GM12878 (cell line): Measurements from ENCODE around the gene DDX42. TPM values are rescaled to one million over a fixed set of nuclear protein-coding genes. Genes with fewer than 3 reads are reported as not detected.

Experiments used
- ATAC-seq: fragments of 200-7000 bp; cut with Tn5 transposase; 3 replicates; pipeline ENCODE4 v1.9.1; 2020; ENCODE audit warnings: mild to moderate bottlenecking, moderate library complexity
- Bru-seq: library from RNA; stranded (reverse); fragments of 400-500 nt; gene quantifications from one replicate; lab custom pipeline; 2021; lab: Mats Ljungman, UMichigan
- BruChase-seq, 2 experiments: library from RNA; stranded (reverse); fragments of 400-500 nt; gene quantifications; one replicate each; lab custom pipeline; 2021; lab: Mats Ljungman, UMichigan
- BruUV-seq: library from RNA; stranded (reverse); fragments of 400-500 nt; replicated peaks from 2 replicates; lab custom pipeline; 2021; lab: Mats Ljungman, UMichigan
- CTCF ChIA-PET: fragments of 300-600 bp; sonication (Branson Sonifier 250); formaldehyde crosslinking; extraction: SDS; loops from one replicate; lab custom pipeline; 2021; ENCODE audit warnings: inconsistent platforms; lab: Yijun Ruan, JAX
- POLR2A ChIA-PET: fragments of 350-600 bp; formaldehyde crosslinking; extraction: SDS; loops from one replicate; lab custom pipeline; 2021; ENCODE audit warnings: inconsistent platforms; lab: Charles Lee
- RAD21 ChIA-PET: fragments of 300-600 bp; sonication (Branson Sonifier 250); formaldehyde crosslinking; loops from one replicate; lab custom pipeline; 2023; ENCODE audit warnings: antibody characterized with exemption; ENCODE audit not compliant: unreplicated experiment; lab: Charles Lee
- SMC1A ChIA-PET: fragments of 300-600 bp; sonication (Branson Sonifier 250); formaldehyde crosslinking; loops from one replicate; lab custom pipeline; 2023; ENCODE audit not compliant: unreplicated experiment, uncharacterized antibody; lab: Charles Lee
- DNase-seq: peaks from one replicate; pipeline ENCODE4 v3.0.0-alpha.2; 2011; ENCODE audit warnings: low read depth, low spot score
- FAIRE-seq: peaks from 3 replicates; lab custom pipeline; 2011; peaks lifted over from hg19 to GRCh38; lab: Jason Lieb, UNC
- H2AFZ ChIP-seq: 2 replicates; pipeline ENCODE4 v1.6.0; 2011; ENCODE audit warnings: low read depth, low read length, control low read depth; ENCODE audit not compliant: control insufficient read depth
- H3K27ac ChIP-seq: 2 replicates; pipeline ENCODE4 v1.5.1; 2011; ENCODE audit warnings: control low read depth; ENCODE audit not compliant: control insufficient read depth, insufficient read depth
- H3K27me3 ChIP-seq, 2 experiments: replicated peaks in 1 of 2; 2 replicates each; pipeline versions ENCODE4 v1.6.0 to v1.6.1; 2011; ENCODE audit warnings: low read length in 1 of 2; ENCODE audit not compliant: control insufficient read depth in 2 of 2, insufficient read depth in 2 of 2
- H3K36me3 ChIP-seq, 2 experiments: 2 replicates each; pipeline ENCODE4 v1.5.1; 2011; ENCODE audit warnings: low read length in 1 of 2; ENCODE audit not compliant: control insufficient read depth in 2 of 2, insufficient read depth in 2 of 2
- H3K4me1 ChIP-seq: 2 replicates; pipeline ENCODE4 v1.6.1; 2011; ENCODE audit warnings: mild to moderate bottlenecking, low read length, moderate library complexity, mixed read lengths; ENCODE audit not compliant: control insufficient read depth, insufficient read depth
- H3K4me2 ChIP-seq: 2 replicates; pipeline ENCODE4 v1.6.0; 2011; ENCODE audit warnings: control low read depth; ENCODE audit not compliant: control insufficient read depth, insufficient read depth
- H3K4me3 ChIP-seq: fragments of 200-600 bp; sonication (generic); 2 replicates; pipeline ENCODE4 v1.5.1; 2016
- H3K79me2 ChIP-seq: 2 replicates; pipeline ENCODE4 v1.6.0; 2011; ENCODE audit warnings: low read length; ENCODE audit not compliant: control insufficient read depth, insufficient read depth
- H3K9ac ChIP-seq: 2 replicates; pipeline ENCODE4 v1.8.0; 2011; ENCODE audit warnings: low read length, control low read depth, mixed read lengths; ENCODE audit not compliant: control insufficient read depth, insufficient read depth
- H3K9me3 ChIP-seq: replicated peaks from 3 replicates; pipeline ENCODE4 v1.5.1; 2011; ENCODE audit warnings: mild to moderate bottlenecking, low read length; ENCODE audit not compliant: control insufficient read depth, insufficient read depth
- H4K20me1 ChIP-seq: 2 replicates; pipeline ENCODE4 v1.6.0; 2011; ENCODE audit not compliant: control insufficient read depth, insufficient read depth
- RUNX3 ChIP-seq: IDR thresholded peaks from 2 replicates; pipeline ENCODE4 v1.6.1; 2012; ENCODE audit warnings: low read length, inconsistent platforms
- SIX5 ChIP-seq: IDR thresholded peaks from 2 replicates; pipeline ENCODE4 v1.6.1; 2011; ENCODE audit warnings: mild to moderate bottlenecking, low read depth, low read length, moderate library complexity; ENCODE audit not compliant: severe bottlenecking
- WGBS: methylation state at CpG from one replicate; pipeline ENCODE4 v1.1.6; 2016; ENCODE audit warnings: low lambda C conversion rate; ENCODE audit not compliant: insufficient replicate concordance, insufficient coverage; ENCODE audit errors: missing lambda C conversion rate; 5-methylcytosine and 5-hydroxymethylcytosine counted together
- in situ Hi-C: fragments of 300-500 bp; cut with MboI; formaldehyde crosslinking; loops from 9 replicates; pipeline ENCODE4 v1.14.3; 2018; ENCODE audit warnings: mixed read lengths
- intact Hi-C: fragments of 100-400 bp; cut with micrococcal nuclease; formaldehyde crosslinking; loops from one replicate; pipeline ENCODE4 v1.14.2; 2022; ENCODE audit not compliant: unreplicated experiment
- long read RNA-seq, 2 experiments: library from polyadenylated mRNA; unstranded; transcript quantifications; one replicate each; pipeline ENCODE4 v2.0.0, GENCODE V29; 2019 to 2020
- polyA minus RNA-seq, 3 experiments: library from RNA; depleted of rRNA, polyadenylated mRNA; stranded (reverse); fragments of >200 nt; gene quantifications; 2 replicates each; pipeline ENCODE4 v1.2.3, GENCODE V29; 2011
- polyA plus RNA-seq, 11 experiments: library from polyadenylated mRNA; depleted of rRNA in 4 of 11; unstranded in 6 of 11; stranded (reverse) in 5 of 11; fragments of >200 nt; fragmentation: Nextera tagmentation in 4 of 11; fragmentation: Illumina TruSeq in 1 of 11; extraction: Ambion mirVana in 4 of 11; extraction: Trizol in 1 of 11; gene quantifications; 1 replicate in 1 of 11; 2 replicates in 10 of 11; pipeline versions ENCODE4 v1.2.1 to v1.2.3, GENCODE V29; 2011 to 2016; ENCODE audit warnings: inconsistent platforms in 2 of 11, missing spikeins in 2 of 11, low read depth in 1 of 11
- total RNA-seq, 4 experiments: library from RNA; depleted of rRNA in 3 of 4; stranded (reverse); fragments of >200 nt in 3 of 4; fragmentation: Illumina TruSeq in 1 of 4; extraction: Trizol in 1 of 4; gene quantifications; 2 replicates each; pipeline versions ENCODE4 v1.2.1 to v1.2.3, GENCODE V29; 2013 to 2021
- TF ChIP-seq, protein P1 (sequence below): fragments of 450-650 bp; IDR thresholded peaks from 2 replicates; pipeline ENCODE4 v1.6.1; 2018; ENCODE audit warnings: mild to moderate bottlenecking, low read depth, moderate library complexity; ENCODE audit not compliant: partially characterized antibody
- TF ChIP-seq, protein P2 (sequence below): fragments of 450-650 bp; formaldehyde crosslinking; IDR thresholded peaks from 2 replicates; pipeline ENCODE4 v1.5.0; 2022; ENCODE audit warnings: mild to moderate bottlenecking, missing genetic modification characterization

Gene DDX42, protein sequence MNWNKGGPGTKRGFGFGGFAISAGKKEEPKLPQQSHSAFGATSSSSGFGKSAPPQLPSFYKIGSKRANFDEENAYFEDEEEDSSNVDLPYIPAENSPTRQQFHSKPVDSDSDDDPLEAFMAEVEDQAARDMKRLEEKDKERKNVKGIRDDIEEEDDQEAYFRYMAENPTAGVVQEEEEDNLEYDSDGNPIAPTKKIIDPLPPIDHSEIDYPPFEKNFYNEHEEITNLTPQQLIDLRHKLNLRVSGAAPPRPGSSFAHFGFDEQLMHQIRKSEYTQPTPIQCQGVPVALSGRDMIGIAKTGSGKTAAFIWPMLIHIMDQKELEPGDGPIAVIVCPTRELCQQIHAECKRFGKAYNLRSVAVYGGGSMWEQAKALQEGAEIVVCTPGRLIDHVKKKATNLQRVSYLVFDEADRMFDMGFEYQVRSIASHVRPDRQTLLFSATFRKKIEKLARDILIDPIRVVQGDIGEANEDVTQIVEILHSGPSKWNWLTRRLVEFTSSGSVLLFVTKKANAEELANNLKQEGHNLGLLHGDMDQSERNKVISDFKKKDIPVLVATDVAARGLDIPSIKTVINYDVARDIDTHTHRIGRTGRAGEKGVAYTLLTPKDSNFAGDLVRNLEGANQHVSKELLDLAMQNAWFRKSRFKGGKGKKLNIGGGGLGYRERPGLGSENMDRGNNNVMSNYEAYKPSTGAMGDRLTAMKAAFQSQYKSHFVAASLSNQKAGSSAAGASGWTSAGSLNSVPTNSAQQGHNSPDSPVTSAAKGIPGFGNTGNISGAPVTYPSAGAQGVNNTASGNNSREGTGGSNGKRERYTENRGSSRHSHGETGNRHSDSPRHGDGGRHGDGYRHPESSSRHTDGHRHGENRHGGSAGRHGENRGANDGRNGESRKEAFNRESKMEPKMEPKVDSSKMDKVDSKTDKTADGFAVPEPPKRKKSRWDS
- 272 and 296 TPM in 2 replicates for total RNA-seq (2013; cell fraction: nucleolus; rRNA removed)
- 55.4 and 67.6 TPM in 2 replicates for total RNA-seq (2014; rRNA removed)
- total RNA-seq (2014; rRNA removed; fragmentation: Illumina TruSeq; extraction: Trizol), result 75.3 and 78.3 TPM in 2 replicates
- total RNA-seq (2021), result 92.9 and 109 TPM in 2 replicates
- polyA plus RNA-seq (2011; ENCODE audit: low read depth), result 59.2 TPM
- 127 and 154 TPM in 2 replicates for polyA plus RNA-seq (2011; rRNA removed)
- polyA plus RNA-seq (2011; cell fraction: cytosol; rRNA removed), result 51.1 and 58.4 TPM in 2 replicates
- 302 and 333 TPM in 2 replicates for polyA plus RNA-seq (2011; cell fraction: nucleus; rRNA removed)
- polyA plus RNA-seq (2012), result 72.2 and 82.1 TPM in 2 replicates
- polyA plus RNA-seq (2014; fragmentation: Illumina TruSeq; extraction: Trizol), result 147 and 173 TPM in 2 replicates
- polyA plus RNA-seq (2014; fragmentation: Nextera tagmentation; extraction: Ambion mirVana), result 10 to 100 TPM; 14.6 to 33.7 TPM
- polyA plus RNA-seq (2014; rRNA removed), result 104 and 122 TPM in 2 replicates
- 10 to 100 TPM; 31.3 to 39.6 TPM for polyA plus RNA-seq (2016; fragmentation: Nextera tagmentation; extraction: Ambion mirVana)
- polyA minus RNA-seq (2011; rRNA and poly(A)+ RNA removed), result 65.5 and 88.9 TPM in 2 replicates
- 25.4 and 26.9 TPM in 2 replicates for polyA minus RNA-seq (2011; cell fraction: cytosol; rRNA and poly(A)+ RNA removed)
- 65.3 and 90.2 TPM in 2 replicates for polyA minus RNA-seq (2011; cell fraction: nucleus; rRNA and poly(A)+ RNA removed)
- Bru-seq, nascent RNA, result percentile 85 among the genes with signal in this experiment
- percentile 89 among the genes with signal in this experiment for BruChase-seq, experiment 1, labeled RNA remaining after a 6-hour chase
- percentile 93 among the genes with signal in this experiment for BruChase-seq, experiment 2, labeled RNA remaining after a 2-hour chase
- long read RNA-seq, experiment 1, partial matches to known transcripts, result 7 of 12 reads
- long read RNA-seq, experiment 1, other reads (novel, unspliced or antisense), result 1 of 12 reads
- long read RNA-seq, experiment 2, transcript DDX42-214 (1 exons, 2,244 nt), result major isoform, 18 of 45 reads
- long read RNA-seq, experiment 2, transcript DDX42-207 (5 exons, 2,919 nt), result minor isoform, 5 of 45 reads
- long read RNA-seq, experiment 2, partial matches to known transcripts, result 14 of 45 reads
- long read RNA-seq, experiment 2, other reads (novel, unspliced or antisense), result 5 of 45 reads

GRCh38 chr17:63774141-63774968 is at the start of gene DDX42:
TSS of gene DDX42 (plus strand) at chr17:63774170. CDS start at chr17:63787050, 12,880 bp downstream.
- no peaks in the 10 kb centered on the region for H3K9me3 ChIP-seq
- peak within 1 kb of the TSS; percentile 94 for H3K9ac ChIP-seq
- peaks cover 0 to 7% of the 10 kb centered on the region in 2 experiments; a peak in 2 of 4 replicates for H3K36me3 ChIP-seq
- peak within 1 kb of the TSS; percentile 73 for H3K4me2 ChIP-seq
- no peak for DNase-seq
- FAIRE-seq, result no peak
- H4K20me1 ChIP-seq, result peaks cover 3% of the 10 kb centered on the region
- intact Hi-C loops, result loop anchor here (5.0 to 10.0 kb wide), 2 partner anchors 68 to 150 kb away; partner anchors contain the start of genes MAP3K3 and SMARCD2
- in situ Hi-C loops, result no loop called here
- H3K27me3 ChIP-seq, result no peaks in the 10 kb centered on the region
- CTCF ChIA-PET, result interaction anchor here (0.6 to 2.5 kb wide), 11 partner anchors 7 to 349 kb away, joined by 3 to 8 read pairs (median 5); partner anchors contain the start of gene GH2
- ATAC-seq, result peak; percentile 40
- peaks cover 91% of the 10 kb centered on the region for H3K79me2 ChIP-seq
- H3K4me1 ChIP-seq, result peaks cover 3% of the 10 kb centered on the region; the same call in 1 of the 2 replicates
- 1% methylated on average over 27 of the region's 67 CpGs for WGBS
- peak within 1 kb of the TSS; percentile 100 for H3K4me3 ChIP-seq
- POLR2A ChIA-PET, result interaction anchor here (0.6 to 6.1 kb wide), 16 partner anchors 10 to 621 kb away, joined by 3 to 49 read pairs (median 6); partner anchors contain the start of genes FTSJ3, MAP3K3, PSMC5 and SMARCD2
- peak within 1 kb of the TSS; percentile 84 for H2AFZ ChIP-seq
- SMC1A ChIA-PET, result interaction anchor here (0.8 to 2.4 kb wide), 15 partner anchors 7 to 77 kb away, joined by 3 to 12 read pairs (median 4); partner anchors contain the start of genes FTSJ3, LIMD2 and STRADA
- RAD21 ChIA-PET, result interaction anchor here (0.6 to 3.6 kb wide), 12 partner anchors 8 to 368 kb away, joined by 3 to 20 read pairs (median 5); partner anchors contain the start of gene STRADA
- H3K27ac ChIP-seq, result peak within 1 kb of the TSS; percentile 84
- no TSS peak for BruUV-seq
- TF ChIP-seq, protein P1, sequence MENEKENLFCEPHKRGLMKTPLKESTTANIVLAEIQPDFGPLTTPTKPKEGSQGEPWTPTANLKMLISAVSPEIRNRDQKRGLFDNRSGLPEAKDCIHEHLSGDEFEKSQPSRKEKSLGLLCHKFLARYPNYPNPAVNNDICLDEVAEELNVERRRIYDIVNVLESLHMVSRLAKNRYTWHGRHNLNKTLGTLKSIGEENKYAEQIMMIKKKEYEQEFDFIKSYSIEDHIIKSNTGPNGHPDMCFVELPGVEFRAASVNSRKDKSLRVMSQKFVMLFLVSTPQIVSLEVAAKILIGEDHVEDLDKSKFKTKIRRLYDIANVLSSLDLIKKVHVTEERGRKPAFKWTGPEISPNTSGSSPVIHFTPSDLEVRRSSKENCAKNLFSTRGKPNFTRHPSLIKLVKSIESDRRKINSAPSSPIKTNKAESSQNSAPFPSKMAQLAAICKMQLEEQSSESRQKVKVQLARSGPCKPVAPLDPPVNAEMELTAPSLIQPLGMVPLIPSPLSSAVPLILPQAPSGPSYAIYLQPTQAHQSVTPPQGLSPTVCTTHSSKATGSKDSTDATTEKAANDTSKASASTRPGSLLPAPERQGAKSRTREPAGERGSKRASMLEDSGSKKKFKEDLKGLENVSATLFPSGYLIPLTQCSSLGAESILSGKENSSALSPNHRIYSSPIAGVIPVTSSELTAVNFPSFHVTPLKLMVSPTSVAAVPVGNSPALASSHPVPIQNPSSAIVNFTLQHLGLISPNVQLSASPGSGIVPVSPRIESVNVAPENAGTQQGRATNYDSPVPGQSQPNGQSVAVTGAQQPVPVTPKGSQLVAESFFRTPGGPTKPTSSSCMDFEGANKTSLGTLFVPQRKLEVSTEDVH, result no peak
- TF ChIP-seq, protein P2, sequence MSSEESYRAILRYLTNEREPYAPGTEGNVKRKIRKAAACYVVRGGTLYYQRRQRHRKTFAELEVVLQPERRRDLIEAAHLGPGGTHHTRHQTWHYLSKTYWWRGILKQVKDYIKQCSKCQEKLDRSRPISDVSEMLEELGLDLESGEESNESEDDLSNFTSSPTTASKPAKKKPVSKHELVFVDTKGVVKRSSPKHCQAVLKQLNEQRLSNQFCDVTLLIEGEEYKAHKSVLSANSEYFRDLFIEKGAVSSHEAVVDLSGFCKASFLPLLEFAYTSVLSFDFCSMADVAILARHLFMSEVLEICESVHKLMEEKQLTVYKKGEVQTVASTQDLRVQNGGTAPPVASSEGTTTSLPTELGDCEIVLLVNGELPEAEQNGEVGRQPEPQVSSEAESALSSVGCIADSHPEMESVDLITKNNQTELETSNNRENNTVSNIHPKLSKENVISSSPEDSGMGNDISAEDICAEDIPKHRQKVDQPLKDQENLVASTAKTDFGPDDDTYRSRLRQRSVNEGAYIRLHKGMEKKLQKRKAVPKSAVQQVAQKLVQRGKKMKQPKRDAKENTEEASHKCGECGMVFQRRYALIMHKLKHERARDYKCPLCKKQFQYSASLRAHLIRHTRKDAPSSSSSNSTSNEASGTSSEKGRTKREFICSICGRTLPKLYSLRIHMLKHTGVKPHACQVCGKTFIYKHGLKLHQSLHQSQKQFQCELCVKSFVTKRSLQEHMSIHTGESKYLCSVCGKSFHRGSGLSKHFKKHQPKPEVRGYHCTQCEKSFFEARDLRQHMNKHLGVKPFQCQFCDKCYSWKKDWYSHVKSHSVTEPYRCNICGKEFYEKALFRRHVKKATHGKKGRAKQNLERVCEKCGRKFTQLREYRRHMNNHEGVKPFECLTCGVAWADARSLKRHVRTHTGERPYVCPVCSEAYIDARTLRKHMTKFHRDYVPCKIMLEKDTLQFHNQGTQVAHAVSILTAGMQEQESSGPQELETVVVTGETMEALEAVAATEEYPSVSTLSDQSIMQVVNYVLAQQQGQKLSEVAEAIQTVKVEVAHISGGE, result no peak
- TF ChIP-seq RUNX3 (0 out of 2 replicates have a peak, but pooled peaks have one; percentile 4), SIX5 (peak; percentile 2)
